ACC112 (cell line): ENCODE measurements around the gene LRCH1.
A peak's percentile ranks its signal among the peaks of the same experiment; 100 is the strongest.

Experiments
- H2AFZ ChIP-seq: fragments of 200-600 bp; sonication (generic); one replicate; pipeline ENCODE4 v1.6.0; 2017; ENCODE audit warnings: antibody characterized with exemption, low read length; ENCODE audit not compliant: unreplicated experiment
- H3K27ac ChIP-seq: fragments of 200-600 bp; sonication (generic); 2 replicates; pipeline ENCODE4 v1.5.1; 2014; ENCODE audit warnings: low read depth, mild to moderate bottlenecking, antibody characterized with exemption, low read length, moderate library complexity
- H3K27me3 ChIP-seq: fragments of 200-600 bp; sonication (generic); 2 replicates; pipeline ENCODE4 v1.6.1; 2014; ENCODE audit warnings: mild to moderate bottlenecking, antibody characterized with exemption, low read length, moderate library complexity, mixed read lengths; ENCODE audit not compliant: insufficient read depth
- H3K36me3 ChIP-seq: fragments of 200-600 bp; sonication (generic); 2 replicates; pipeline ENCODE4 v1.6.1; 2016; ENCODE audit warnings: mild to moderate bottlenecking, antibody characterized with exemption, low read length, moderate library complexity, mixed read lengths; ENCODE audit not compliant: insufficient read depth
- H3K4me1 ChIP-seq: fragments of 200-600 bp; sonication (generic); one replicate; pipeline ENCODE4 v1.6.1; 2016; ENCODE audit warnings: low read length, mixed read lengths; ENCODE audit not compliant: insufficient read depth, unreplicated experiment, control insufficient read depth
- H3K4me3 ChIP-seq: fragments of 200-600 bp; sonication (generic); 2 replicates; pipeline ENCODE4 v1.5.1; 2014; ENCODE audit warnings: mild to moderate bottlenecking, low read depth, low read length
- H3K79me2 ChIP-seq: fragments of 200-600 bp; sonication (generic); one replicate; pipeline ENCODE4 v1.6.0; 2016; ENCODE audit warnings: low read length; ENCODE audit not compliant: control insufficient read depth, unreplicated experiment, insufficient read depth

The LRCH1 gene

DNA sequence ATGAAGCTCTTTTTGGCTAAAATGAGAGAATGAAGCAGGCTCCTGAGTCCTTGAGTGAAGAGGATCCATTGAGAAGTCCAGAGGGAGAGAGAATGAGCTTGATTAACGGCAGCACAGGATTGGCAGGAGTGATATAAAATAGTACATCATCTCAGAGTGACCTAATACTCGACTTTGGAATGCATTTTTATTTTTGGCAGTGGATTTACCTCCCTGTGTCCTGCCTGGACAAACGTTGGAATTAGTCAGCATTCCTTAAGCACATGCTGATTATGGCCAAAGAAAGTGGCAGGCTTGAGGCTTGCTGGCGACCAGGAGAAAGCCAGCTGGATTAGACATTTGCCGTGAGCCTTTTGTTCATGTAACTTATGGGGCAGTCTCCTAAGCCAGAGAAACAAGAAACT is 22.9 kb downstream of the LRCH1 start:
- Histone ChIP-seq H3K79me2 (peaks cover 59% of the 10 kb centered on the region), H3K27ac (peak overlapping the region; percentile 43), H3K4me1 (peaks cover 18% of the 10 kb centered on the region), H3K27me3 (no peaks in the 10 kb centered on the region), H3K4me3 (peak overlapping the region; percentile 11; the same call in 1 of the 2 replicates), H3K36me3 (no peaks in the 10 kb centered on the region), H2AFZ (no peak overlapping the region)

DNA sequence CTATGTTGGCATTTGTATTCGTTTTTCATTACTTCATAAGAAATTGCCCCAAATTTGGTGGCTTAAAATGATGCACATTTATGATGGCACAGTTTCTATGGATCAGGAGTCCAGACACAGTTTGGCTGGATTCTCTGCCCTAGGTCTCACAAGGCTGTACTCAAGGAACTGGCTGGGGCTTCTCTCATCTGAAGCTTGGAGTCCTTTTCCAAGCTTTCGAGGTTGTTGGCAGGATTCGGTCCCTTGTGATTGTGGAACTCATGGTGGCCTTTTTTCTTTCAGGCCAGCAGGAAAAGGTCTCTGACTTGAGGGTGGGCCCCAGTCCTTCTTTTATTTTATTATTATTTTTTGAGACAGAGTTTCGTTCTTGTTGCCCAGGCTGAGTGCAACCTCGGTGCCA is 23.8 kb downstream of the LRCH1 start:
- Histone ChIP-seq H3K79me2 (peaks cover 56% of the 10 kb centered on the region), H3K4me3 (no peak overlapping the region), H3K4me1 (peaks cover 18% of the 10 kb centered on the region), H3K27me3 (no peaks in the 10 kb centered on the region), H3K27ac (no peak overlapping the region), H2AFZ (no peak overlapping the region), H3K36me3 (no peaks in the 10 kb centered on the region)

DNA sequence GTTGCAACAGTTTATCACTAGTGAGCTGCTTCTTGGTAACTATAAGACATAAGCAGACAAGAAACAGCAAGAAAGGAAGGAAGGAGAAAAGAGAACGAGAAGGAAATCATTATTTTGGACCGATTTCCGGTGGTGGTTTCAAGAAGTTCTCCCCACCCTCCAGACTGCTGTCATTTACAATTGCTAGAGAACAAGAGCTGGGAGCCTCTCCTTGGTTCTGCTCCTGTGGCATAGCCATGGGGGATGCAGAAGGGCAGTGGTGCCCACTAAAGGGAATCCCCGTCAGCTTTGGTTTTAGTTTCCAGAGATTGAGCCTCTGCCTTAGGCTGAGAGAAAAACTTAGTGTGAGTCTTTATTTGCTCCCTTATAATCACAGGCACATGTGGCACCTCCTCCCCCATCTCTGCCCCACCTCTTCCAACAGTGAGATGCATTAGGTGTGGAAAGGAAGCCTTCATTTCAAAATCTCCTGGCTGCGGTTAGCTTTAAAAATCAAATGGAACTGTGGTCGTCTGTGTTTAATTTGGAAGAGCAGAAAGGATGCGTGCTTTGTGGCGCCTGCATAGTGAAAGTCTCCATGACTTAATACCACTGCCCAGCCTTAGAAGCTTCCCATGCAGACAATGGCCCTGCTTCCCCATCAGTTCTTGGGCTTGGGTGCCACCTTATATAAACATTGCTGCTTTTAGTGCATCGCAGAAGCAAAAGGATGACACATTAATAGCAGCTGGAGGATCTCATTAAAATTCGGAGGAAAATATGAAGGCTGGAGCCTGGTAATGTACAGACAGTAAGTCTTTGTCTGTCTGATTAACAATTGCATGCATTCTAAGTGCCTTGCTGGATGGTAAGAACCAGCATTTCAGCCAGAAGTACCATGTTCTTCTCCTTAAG is 25.0 kb downstream of the LRCH1 start:
- Histone ChIP-seq H3K4me3 (no peak overlapping the region), H2AFZ (no peak overlapping the region), H3K27me3 (no peaks in the 10 kb centered on the region), H3K27ac (no peak overlapping the region), H3K79me2 (peaks cover 44% of the 10 kb centered on the region), H3K4me1 (peaks cover 18% of the 10 kb centered on the region), H3K36me3 (no peaks in the 10 kb centered on the region)

DNA sequence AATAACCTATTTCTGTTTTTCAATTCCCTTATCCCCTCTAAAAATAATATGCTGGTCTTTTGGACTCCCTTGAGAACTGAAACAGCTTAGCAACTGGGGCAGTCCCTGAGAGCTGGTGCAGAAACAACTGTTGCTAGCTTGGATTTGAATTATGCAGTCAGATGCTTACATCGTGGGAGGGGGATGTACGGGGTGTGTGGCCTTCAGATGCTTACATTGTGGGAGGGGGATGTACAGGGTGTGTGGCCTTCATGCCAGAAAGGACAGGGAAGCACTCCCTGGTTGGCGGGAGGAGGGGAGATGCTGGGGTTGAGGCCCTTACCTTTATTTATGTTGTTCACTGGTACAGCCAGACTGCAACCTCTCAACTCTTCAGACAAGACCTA is 25.6 kb downstream of the LRCH1 start:
- Histone ChIP-seq H3K27me3 (no peaks in the 10 kb centered on the region), H2AFZ (no peak overlapping the region), H3K27ac (no peak overlapping the region), H3K4me3 (no peak overlapping the region), H3K36me3 (no peaks in the 10 kb centered on the region), H3K4me1 (peaks cover 18% of the 10 kb centered on the region), H3K79me2 (peaks cover 41% of the 10 kb centered on the region)

DNA sequence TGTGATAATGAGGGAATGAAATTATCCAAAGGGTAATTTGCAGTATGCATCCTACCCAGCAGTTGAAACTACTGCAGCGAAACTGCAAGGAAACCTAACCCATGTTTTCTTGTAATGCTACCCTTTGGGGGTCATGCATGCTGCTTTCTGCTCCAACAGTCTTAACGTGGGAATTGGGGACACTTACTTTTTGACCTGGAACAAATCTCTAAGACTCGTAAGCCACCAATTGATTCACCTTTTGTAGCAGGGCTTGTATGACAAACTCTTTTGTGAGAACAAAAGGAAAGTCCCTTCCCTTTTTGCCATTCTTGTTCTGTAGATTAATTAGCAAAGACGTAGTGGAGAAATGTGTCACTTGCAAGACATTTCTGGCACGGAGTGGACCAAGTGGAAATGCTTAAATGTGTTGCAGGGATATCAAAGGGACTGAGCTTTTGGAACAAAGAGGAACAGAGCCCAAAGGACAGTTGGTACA is 27.4 kb downstream of the LRCH1 start:
- H3K4me1 ChIP-seq = peaks cover 11% of the 10 kb centered on the region
- no peak overlapping the region for H3K4me3 ChIP-seq
- peaks cover 48% of the 10 kb centered on the region for H3K79me2 ChIP-seq
- no peaks in the 10 kb centered on the region for H3K36me3 ChIP-seq
- no peak overlapping the region for H3K27ac ChIP-seq
- no peak overlapping the region for H2AFZ ChIP-seq
- no peaks in the 10 kb centered on the region for H3K27me3 ChIP-seq

DNA sequence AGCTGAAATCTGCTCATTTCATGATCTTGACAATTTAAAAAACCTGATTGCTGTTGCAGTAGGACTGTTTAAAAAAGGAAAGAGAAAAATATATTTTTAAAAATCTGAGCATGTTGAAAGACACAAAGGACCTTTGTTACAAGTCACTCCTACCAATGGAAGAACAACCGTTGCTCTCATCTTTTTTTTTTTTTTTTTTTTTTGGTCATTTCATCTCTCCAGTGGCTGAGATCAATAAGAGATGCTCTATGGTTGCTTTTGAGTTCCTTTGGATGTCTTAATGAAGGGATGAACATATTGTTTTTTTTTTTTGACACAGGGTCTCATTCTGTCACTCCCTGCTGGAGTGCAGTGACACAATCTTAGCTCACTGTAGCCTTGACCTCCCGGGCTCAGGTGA is 29.2 kb downstream of the LRCH1 start:
- Histone ChIP-seq H3K79me2 (peaks cover 45% of the 10 kb centered on the region), H3K27me3 (no peaks in the 10 kb centered on the region), H3K36me3 (no peaks in the 10 kb centered on the region), H3K27ac (no peak overlapping the region), H3K4me3 (no peak overlapping the region), H2AFZ (no peak overlapping the region), H3K4me1 (no peaks in the 10 kb centered on the region)

DNA sequence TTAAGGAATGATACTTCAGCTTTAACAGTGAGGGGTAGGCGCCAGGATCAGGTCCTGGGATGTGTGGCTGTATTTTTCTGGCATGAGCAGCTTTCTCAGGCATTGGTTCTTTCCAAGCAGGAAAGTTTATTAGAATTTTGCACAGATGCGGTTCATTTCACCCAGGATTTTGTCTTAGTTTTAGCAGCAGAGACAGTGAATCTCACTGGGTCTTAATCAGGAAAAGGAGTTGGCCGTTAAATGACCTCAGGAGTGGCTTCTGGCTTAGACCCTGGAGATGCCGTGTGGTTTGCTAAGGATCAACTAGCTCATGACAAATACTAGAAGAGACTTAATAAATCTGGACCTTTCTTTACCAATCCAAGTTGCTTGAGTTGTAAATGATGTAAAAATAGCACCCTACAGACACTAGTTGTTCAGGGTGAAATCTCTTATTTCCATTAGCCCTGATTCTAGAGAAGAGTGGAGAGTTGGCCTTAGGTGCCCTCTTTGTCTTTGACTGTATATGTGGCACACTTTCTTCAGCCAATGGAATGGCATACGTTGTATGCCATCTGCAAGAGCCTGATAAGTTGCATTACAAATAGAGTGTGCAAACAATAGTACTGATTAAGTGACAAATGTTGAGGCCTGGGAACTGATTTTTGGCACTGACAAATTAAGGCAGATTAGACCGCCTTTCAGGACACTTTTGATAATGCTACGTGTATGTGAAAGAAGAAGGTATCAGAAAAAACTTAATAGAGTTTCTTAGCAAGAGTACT is 34.0 kb downstream of the LRCH1 start:
- H3K4me3 ChIP-seq = no peak overlapping the region
- H2AFZ ChIP-seq = no peak overlapping the region
- no peaks in the 10 kb centered on the region for H3K4me1 ChIP-seq
- peaks cover 32% of the 10 kb centered on the region for H3K79me2 ChIP-seq
- H3K36me3 ChIP-seq = no peaks in the 10 kb centered on the region
- no peaks in the 10 kb centered on the region for H3K27me3 ChIP-seq
- H3K27ac ChIP-seq = no peak overlapping the region

DNA sequence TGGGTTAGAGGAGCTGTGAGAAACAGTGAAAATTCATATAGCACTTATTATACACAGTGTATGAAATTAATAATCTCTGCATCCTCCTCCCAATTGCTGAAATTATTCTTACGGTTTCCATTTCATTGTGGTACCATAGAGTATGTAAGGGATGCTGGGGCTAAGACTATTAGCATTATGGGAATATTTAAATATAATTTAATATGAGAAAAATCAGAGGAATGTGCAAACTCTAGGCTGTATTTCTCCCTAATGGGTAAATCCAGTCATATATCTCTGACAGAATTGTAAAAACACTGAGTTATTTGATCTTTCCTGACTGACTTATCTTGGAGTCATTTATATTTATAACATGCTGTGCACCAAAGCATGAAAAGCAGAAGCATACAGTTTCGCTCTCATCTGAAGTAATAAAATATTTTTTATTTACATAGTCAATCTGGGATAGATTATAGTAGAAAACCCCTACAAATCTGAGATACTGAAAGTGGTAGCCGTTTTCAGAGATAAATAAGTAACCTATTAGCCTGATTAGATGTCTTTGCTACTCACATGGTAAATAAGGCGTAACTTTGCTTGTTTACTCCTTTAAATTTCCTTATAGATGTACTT is 34.9 kb downstream of the LRCH1 start:
- H3K36me3 ChIP-seq = no peaks in the 10 kb centered on the region
- H3K27me3 ChIP-seq = no peaks in the 10 kb centered on the region
- H3K4me1 ChIP-seq = no peaks in the 10 kb centered on the region
- no peak overlapping the region for H2AFZ ChIP-seq
- no peak overlapping the region for H3K4me3 ChIP-seq
- peaks cover 42% of the 10 kb centered on the region for H3K79me2 ChIP-seq
- no peak overlapping the region for H3K27ac ChIP-seq

DNA sequence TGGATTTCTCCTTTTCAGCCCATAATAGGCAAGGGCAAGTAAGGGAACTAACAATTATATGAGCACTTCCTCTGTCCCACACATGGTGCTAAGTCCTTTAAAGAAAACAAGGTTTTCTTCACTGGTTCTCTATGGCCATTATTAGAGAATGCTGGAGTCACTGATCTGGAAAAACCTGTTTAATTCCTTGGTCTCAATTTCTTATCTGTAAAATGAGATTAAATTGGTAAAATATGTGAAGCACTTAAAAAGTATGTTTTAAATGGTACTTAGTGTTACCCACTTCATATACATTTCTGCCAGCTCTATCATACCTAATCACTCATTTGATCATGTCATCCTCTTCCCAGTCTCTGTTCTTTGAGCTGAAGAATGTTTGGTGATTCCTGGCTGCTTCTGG is 39.4 kb downstream of the LRCH1 start:
- Histone ChIP-seq H3K79me2 (peaks cover 51% of the 10 kb centered on the region), H3K36me3 (no peaks in the 10 kb centered on the region), H3K27ac (no peak overlapping the region), H3K4me1 (peaks cover 3% of the 10 kb centered on the region), H3K4me3 (no peak overlapping the region), H2AFZ (no peak overlapping the region), H3K27me3 (no peaks in the 10 kb centered on the region)

DNA sequence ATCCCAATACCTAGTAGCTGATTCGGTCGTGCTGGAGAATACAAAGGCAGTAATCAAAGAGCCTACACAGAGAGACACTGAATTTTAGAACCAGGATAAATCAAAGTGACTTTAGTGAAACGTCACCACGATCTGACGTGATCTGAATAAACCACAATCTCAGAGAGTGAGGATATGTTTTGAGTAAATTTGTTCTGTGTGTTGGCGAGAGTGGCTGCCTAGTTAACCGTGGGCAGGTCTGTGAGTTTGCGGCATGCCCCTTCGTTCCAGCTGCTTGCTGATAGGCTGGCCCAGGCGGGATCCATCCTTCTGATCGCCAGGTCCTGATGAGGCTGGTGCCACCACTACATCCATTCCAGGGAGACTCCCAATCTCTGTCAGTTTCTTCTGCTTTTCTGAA is 40.4 kb downstream of the LRCH1 start:
- H3K79me2 ChIP-seq = peaks cover 51% of the 10 kb centered on the region
- no peak overlapping the region for H3K4me3 ChIP-seq
- no peak overlapping the region for H2AFZ ChIP-seq
- no peak overlapping the region for H3K27ac ChIP-seq
- H3K4me1 ChIP-seq = peaks cover 3% of the 10 kb centered on the region
- H3K36me3 ChIP-seq = no peaks in the 10 kb centered on the region
- H3K27me3 ChIP-seq = no peaks in the 10 kb centered on the region
